Nephron (organoid): ENCODE measurements around the gene OR51G2.

Experiments used
- H3K27ac Mint-ChIP-seq, 3 experiments: 2 replicates each; pipeline ENCODE4 v1.8.0; 2020; ENCODE audit warnings: mixed read lengths in 3 of 3, mild to moderate bottlenecking in 2 of 3, moderate library complexity in 1 of 3
- H3K27me3 Mint-ChIP-seq: 2 replicates; pipeline ENCODE4 v1.8.0; 2021; ENCODE audit warnings: low read depth, mild to moderate bottlenecking, moderate library complexity, mixed read lengths
- H3K36me3 Mint-ChIP-seq: 2 replicates; pipeline ENCODE4 v1.8.0; 2020; ENCODE audit warnings: low read depth, mixed read lengths
- H3K4me1 Mint-ChIP-seq: 2 replicates; pipeline ENCODE4 v1.8.0; 2020; ENCODE audit warnings: mixed read lengths
- H3K4me3 Mint-ChIP-seq, 3 experiments: 2 replicates each; pipeline ENCODE4 v1.8.0; 2020; ENCODE audit warnings: mild to moderate bottlenecking in 3 of 3, mixed read lengths in 3 of 3, moderate library complexity in 2 of 3
- H3K9me3 Mint-ChIP-seq: 2 replicates; pipeline ENCODE4 v1.8.0; 2020; ENCODE audit warnings: mixed read lengths
- CTCF ChIP-seq, 3 experiments: fragments of 200-600 bp; sonication (generic); IDR thresholded peaks; one replicate each; pipeline ENCODE4 v1.5.0; 2021; ENCODE audit warnings: antibody characterized with exemption in 3 of 3; ENCODE audit not compliant: unreplicated experiment in 3 of 3

Gene OR51G2

GRCh38 chr11:4916581-4916980 lies 2.6 kb downstream of the OR51G2 start:
- Mint-ChIP-seq H3K27ac (peak overlapping the region; percentile 43 to 89 (median 82)), H3K4me1 (peaks cover 6% of the 10 kb centered on the region), H3K27me3 (no peaks in the 10 kb centered on the region), H3K9me3 (no peaks in the 10 kb centered on the region), H3K4me3 (no peak overlapping the region), H3K36me3 (no peaks in the 10 kb centered on the region)
- TF ChIP-seq CTCF (IDR thresholded peaks at IDR 0.05; ENCODE audit: unreplicated experiment in 3 of 3) = no peak

DNA sequence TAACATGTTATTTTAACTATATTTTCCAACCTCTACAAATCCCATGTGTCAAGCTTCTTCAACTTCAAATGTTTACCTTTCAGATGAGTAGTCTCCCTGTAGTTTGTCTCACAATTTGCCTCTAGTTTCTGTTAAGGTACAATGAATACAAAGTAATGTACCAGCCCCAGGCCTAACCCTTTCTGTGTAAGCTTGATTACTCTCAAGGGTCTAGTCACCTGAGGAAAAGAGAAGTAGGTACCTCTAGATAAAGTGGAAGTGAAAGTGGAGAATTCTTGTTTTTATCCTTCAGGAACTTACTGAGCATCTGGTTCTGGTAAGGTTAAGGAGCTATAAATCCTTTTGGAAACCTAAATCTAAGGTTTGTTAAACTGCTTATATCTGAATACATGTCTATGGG lies 15.7 kb downstream of the OR51G2 start, which contains the start of gene OR51A7:
Gene OR51A7, plus strand, starts transcription at position 300 of the 400 bp plus-strand sequence. CDS start 3,587 bp downstream, outside the sequence.
- Mint-ChIP-seq H3K9me3 (peaks cover 3% of the 10 kb centered on the region), H3K4me3 (no peak within 1 kb of the TSS), H3K36me3 (no peaks in the 10 kb centered on the region), H3K27me3 (no peaks in the 10 kb centered on the region), H3K27ac (no peak within 1 kb of the TSS), H3K4me1 (no peaks in the 10 kb centered on the region)
- TF ChIP-seq CTCF (IDR thresholded peaks at IDR 0.05; ENCODE audit: unreplicated experiment in 3 of 3) = no peak

GRCh38 chr11:4891996-4892640 lies 27.0 kb downstream of the OR51G2 start:
- H3K4me3 Mint-ChIP-seq = no peak overlapping the region
- no peaks in the 10 kb centered on the region for H3K27me3 Mint-ChIP-seq
- no peak for TF ChIP-seq CTCF (IDR thresholded peaks at IDR 0.05; ENCODE audit: unreplicated experiment in 3 of 3)
- H3K27ac Mint-ChIP-seq = no peak overlapping the region
- H3K9me3 Mint-ChIP-seq = no peaks in the 10 kb centered on the region
- H3K36me3 Mint-ChIP-seq = no peaks in the 10 kb centered on the region
- peaks cover 9% of the 10 kb centered on the region for H3K4me1 Mint-ChIP-seq

DNA sequence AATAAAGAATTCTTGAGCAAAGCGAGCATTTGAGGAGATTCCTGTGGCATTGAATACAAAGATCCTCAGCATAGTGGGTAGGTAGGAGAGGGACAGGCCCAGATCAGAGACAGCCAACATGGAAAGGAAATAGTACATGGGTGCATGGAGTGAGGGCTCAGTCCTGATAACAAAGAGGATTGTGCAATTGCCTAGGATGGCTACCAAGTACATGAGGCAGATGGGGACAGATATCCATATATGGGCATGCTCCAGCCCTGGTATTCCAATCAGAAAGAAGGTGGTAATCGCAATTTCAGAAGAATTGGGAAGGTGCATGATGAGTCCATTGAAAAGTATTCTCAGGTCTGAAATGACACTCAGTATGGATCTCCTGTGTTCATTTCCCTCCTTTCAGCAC lies 28.9 kb downstream of the OR51G2 start:
- Mint-ChIP-seq H3K27me3 (no peaks in the 10 kb centered on the region), H3K9me3 (no peaks in the 10 kb centered on the region), H3K4me3 (no peak overlapping the region), H3K4me1 (peaks cover 9% of the 10 kb centered on the region), H3K36me3 (no peaks in the 10 kb centered on the region), H3K27ac (no peak overlapping the region)
- no peak for TF ChIP-seq CTCF (IDR thresholded peaks at IDR 0.05; ENCODE audit: unreplicated experiment in 3 of 3)

DNA sequence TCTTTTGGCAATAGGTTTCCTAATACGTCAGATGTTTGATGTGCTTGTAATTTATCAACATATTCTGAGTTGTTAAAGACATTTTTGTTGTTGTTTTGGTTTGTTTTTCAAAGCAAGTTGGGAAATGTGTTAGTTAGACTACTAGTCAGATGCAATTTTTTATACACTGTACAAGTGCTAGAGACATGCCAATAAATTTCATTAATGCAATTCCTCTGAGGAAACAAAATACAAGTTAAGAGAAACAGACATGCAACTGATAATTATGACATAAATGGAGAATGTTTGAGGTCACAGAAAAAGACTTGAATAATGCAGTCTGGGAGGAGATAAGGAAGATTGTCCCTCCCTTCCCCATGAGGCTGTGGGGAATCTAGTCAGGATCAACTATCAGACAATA lies 31.6 kb downstream of the OR51G2 start:
- H3K4me1 Mint-ChIP-seq = peaks cover 25% of the 10 kb centered on the region
- no peaks in the 10 kb centered on the region for H3K27me3 Mint-ChIP-seq
- H3K36me3 Mint-ChIP-seq = no peaks in the 10 kb centered on the region
- H3K9me3 Mint-ChIP-seq = no peaks in the 10 kb centered on the region
- no peak overlapping the region for H3K4me3 Mint-ChIP-seq
- TF ChIP-seq CTCF (IDR thresholded peaks at IDR 0.05; ENCODE audit: unreplicated experiment in 3 of 3) = no peak
- peak overlapping the region in 1 of 3 experiments; percentile 13 for H3K27ac Mint-ChIP-seq

DNA sequence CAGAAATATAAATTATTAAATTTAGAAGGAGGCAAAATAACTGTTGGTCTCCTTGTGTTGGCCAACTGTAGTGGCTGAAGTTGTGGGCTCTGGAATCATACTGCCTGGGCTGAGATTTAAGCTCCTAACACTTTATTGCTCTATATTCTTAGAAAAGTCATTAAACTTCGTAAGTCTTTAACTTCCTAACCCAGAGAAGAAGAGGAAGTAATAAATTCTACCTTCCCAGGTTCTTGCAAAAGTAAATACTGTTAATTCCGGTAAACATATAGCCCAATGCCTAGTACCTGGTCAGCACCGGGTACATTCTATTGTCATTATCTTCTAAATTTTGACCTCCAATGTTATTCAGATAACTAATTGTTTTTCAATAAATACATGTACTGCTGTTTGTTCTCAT lies 33.0 kb downstream of the OR51G2 start:
- no peak for TF ChIP-seq CTCF (IDR thresholded peaks at IDR 0.05; ENCODE audit: unreplicated experiment in 3 of 3)
- no peaks in the 10 kb centered on the region for H3K9me3 Mint-ChIP-seq
- peaks cover 33% of the 10 kb centered on the region for H3K4me1 Mint-ChIP-seq
- H3K27ac Mint-ChIP-seq = no peak overlapping the region
- H3K4me3 Mint-ChIP-seq = no peak overlapping the region
- H3K36me3 Mint-ChIP-seq = no peaks in the 10 kb centered on the region
- no peaks in the 10 kb centered on the region for H3K27me3 Mint-ChIP-seq
